ENCODE results near the gene STARD9. TPM values are rescaled to one million over a fixed set of nuclear protein-coding genes. Genes with fewer than 3 reads are reported as not detected.

STARD9 gene
- total and polyA plus RNA-seq, 10 of the 15 experiments (the other 5 are each of a cell fraction or from before 2014, with no cell fraction given): 0.58 to 11.5 (median 6.1) TPM

DNA sequence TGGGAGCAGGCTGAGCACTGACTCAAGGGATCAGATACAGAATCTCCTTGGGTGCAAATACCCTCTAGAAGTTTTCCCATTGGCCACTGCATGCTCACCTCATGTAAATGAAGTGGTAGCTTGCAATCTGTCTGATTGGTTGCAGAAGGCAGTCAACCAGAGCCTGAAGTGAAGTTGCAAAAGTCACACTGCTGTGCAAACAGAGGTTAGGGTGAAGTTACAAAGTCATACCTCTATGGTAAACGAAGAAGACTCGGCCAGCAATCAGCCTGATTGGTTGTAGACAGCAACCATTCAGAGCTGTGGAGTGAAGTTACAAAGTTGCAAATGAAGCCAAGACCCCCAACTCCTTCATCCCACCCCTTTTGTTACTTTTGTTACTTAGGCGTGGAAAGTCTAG, 27.1 kb downstream of the STARD9 start:
- Histone ChIP-seq H3K4me1 (ENCODE audit: control insufficient read depth, insufficient read depth, low read length) (peaks cover 36% of the 10 kb centered on the region), H3K36me3 (ENCODE audit: control insufficient read depth in 2 of 2, insufficient read depth in 2 of 2, low read length in 1 of 2) (no peaks in the 10 kb centered on the region; a peak in 1 of 4 replicates), H3K79me2 (ENCODE audit: control insufficient read depth, insufficient read depth, low read length) (peaks cover 2% of the 10 kb centered on the region; the same call in 1 of the 2 replicates), H3K9me3 (replicated peaks; ENCODE audit: control insufficient read depth, insufficient read depth, low read length) (peaks cover 11% of the 10 kb centered on the region), H3K4me2 (ENCODE audit: control insufficient read depth, insufficient read depth) (peak overlapping the region; percentile 37; the same call in 1 of the 2 replicates), H2AFZ (ENCODE audit: control insufficient read depth, low read depth, low read length) (no peak overlapping the region), H3K27ac (ENCODE audit: control insufficient read depth, insufficient read depth) (no peak overlapping the region), H4K20me1 (ENCODE audit: control insufficient read depth, insufficient read depth) (no peaks in the 10 kb centered on the region), H3K27me3 (replicated peaks in 1 of 2; ENCODE audit: control insufficient read depth in 2 of 2, insufficient read depth in 2 of 2, low read length in 1 of 2) (no peaks in the 10 kb centered on the region), H3K9ac (ENCODE audit: control insufficient read depth, insufficient read depth, low read length) (no peak overlapping the region), H3K4me3 (no peak overlapping the region)
- ATAC-seq (no peak), FAIRE-seq (no peak), DNase-seq (ENCODE audit: low read depth, low spot score) (no peak)
- intact Hi-C loops (cut with micrococcal nuclease; ENCODE audit: unreplicated experiment) (no loop called here), in situ Hi-C loops (cut with MboI) (no loop called here)
- TF ChIP-seq WRNIP1 (IDR thresholded peaks at IDR 0.05; ENCODE audit: borderline replicate concordance, low read depth, low read length): no peak
- TF ChIP-seq ASH2L (IDR thresholded peaks at IDR 0.05; ENCODE audit: borderline replicate concordance, low read depth): no peak
- no peak for TF ChIP-seq FOXK2 (IDR thresholded peaks at IDR 0.05)
- TF ChIP-seq, protein P1, sequence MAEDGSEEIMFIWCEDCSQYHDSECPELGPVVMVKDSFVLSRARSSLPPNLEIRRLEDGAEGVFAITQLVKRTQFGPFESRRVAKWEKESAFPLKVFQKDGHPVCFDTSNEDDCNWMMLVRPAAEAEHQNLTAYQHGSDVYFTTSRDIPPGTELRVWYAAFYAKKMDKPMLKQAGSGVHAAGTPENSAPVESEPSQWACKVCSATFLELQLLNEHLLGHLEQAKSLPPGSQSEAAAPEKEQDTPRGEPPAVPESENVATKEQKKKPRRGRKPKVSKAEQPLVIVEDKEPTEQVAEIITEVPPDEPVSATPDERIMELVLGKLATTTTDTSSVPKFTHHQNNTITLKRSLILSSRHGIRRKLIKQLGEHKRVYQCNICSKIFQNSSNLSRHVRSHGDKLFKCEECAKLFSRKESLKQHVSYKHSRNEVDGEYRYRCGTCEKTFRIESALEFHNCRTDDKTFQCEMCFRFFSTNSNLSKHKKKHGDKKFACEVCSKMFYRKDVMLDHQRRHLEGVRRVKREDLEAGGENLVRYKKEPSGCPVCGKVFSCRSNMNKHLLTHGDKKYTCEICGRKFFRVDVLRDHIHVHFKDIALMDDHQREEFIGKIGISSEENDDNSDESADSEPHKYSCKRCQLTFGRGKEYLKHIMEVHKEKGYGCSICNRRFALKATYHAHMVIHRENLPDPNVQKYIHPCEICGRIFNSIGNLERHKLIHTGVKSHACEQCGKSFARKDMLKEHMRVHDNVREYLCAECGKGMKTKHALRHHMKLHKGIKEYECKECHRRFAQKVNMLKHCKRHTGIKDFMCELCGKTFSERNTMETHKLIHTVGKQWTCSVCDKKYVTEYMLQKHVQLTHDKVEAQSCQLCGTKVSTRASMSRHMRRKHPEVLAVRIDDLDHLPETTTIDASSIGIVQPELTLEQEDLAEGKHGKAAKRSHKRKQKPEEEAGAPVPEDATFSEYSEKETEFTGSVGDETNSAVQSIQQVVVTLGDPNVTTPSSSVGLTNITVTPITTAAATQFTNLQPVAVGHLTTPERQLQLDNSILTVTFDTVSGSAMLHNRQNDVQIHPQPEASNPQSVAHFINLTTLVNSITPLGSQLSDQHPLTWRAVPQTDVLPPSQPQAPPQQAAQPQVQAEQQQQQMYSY (CRISPR knock-in tag; IDR thresholded peaks at IDR 0.05): no peak
- TF ChIP-seq E4F1 (IDR thresholded peaks at IDR 0.05; ENCODE audit: borderline replicate concordance, partially characterized antibody): no peak
- TF ChIP-seq HSF1 (IDR thresholded peaks at IDR 0.05; ENCODE audit: low read depth, low read length): no peak
- TF ChIP-seq RFX5 (IDR thresholded peaks at IDR 0.05; ENCODE audit: low read depth, low read length): no peak
- WGBS (ENCODE audit: insufficient coverage, insufficient replicate concordance, low lambda C conversion rate, missing lambda C conversion rate): 90% methylated on average over 3 of the region's 3 CpGs
- ChIA-PET CTCF (no interaction called here), RAD21 (ENCODE audit: unreplicated experiment) (no interaction called here), SMC1A (ENCODE audit: uncharacterized antibody, unreplicated experiment) (interaction anchor here (1.6 to 2.8 kb wide), 3 partner anchors 17 to 27 kb away, joined by 4 to 15 read pairs (median 6); partner anchors contain the start of gene STARD9), POLR2A (no interaction called here)
- no TSS peak for BruUV-seq (replicated peaks)

All from GM12878 (cell line).